HG02678 (cell line): ENCODE results near the gene OCA2.

Source experiments
- ATAC-seq: cut with Tn5 transposase; IDR thresholded peaks from one replicate; pipeline ENCODE4 v1.9.1; 2021; ENCODE audit warnings: mild to moderate bottlenecking, moderate library complexity; ENCODE audit not compliant: unreplicated experiment

Gene OCA2

DNA sequence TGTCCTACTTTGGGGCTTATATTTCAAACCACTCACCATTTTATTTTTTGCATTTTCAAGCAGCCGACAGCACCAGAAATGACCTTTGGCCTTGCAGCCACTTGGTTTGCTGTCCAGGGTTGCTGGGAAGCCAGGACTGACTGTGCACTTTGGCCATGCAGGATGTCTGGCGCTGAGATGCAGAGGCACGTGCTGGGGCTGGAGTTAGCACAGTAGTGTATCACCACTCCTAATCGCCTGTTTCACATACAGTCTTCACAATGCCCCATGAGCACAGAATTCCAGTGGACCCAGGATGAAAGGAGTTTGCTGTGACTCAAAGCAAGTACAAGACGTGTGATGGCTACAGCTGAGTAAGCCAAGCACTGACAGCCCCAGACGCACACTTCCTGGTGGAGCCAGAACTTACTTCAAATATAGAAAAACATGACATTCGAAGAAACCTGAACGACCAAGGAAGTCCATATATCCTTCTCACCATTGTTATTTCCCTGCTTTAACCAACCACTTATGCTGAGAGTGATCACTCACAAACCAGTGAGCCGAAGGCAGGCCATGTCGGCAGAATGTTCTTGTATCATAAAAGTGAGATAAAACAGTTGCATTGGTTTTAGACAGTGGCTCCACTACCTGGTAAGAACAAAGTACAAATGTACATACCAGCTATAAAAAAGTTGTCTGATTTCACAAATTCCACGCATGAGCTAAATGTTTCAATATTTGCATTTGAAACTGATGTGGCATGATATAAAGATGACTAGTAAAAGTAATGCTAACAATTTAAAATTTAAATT lies 16.0 kb downstream of the OCA2 start:
- no peak for ATAC-seq

DNA sequence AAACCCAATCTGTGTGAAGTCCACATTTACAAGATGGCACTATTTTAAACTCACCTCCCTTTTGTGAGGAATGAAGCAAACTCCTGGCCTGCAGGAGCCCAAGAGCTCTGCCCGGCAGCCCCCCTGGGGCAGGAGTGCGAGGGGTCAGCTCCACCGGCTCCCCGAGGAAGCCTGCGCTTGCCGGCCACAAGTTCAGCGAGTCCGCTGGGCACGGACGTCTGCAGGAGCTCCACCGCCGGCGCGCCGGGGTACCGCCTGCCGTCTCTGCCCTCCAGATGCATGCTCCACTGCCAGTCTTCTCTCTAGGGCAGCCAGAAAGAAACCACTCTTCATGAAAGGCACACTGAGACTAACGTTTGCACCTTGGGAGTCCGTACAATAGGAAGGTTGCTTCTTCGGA lies 17.5 kb downstream of the OCA2 start:
- ATAC-seq: no peak

DNA sequence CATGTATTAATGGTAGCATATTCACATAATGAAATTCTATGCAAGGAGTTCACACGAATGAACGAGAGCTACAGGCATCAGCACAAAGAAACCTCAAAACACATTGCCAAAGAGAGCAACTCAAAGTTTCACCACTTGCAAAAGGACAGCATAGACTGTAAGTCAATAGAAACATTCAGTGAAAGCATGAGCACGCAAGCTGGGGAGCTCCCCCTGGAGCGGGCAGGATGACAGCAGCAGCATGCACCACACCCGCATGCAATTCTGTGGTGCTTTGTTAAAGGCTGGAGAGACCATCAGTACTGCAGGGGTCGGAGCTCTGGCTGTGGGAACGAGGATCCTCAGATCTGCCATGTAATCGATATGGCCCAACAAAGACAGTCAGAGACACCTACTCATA lies 18.7 kb downstream of the OCA2 start:
- ATAC-seq: no peak

DNA sequence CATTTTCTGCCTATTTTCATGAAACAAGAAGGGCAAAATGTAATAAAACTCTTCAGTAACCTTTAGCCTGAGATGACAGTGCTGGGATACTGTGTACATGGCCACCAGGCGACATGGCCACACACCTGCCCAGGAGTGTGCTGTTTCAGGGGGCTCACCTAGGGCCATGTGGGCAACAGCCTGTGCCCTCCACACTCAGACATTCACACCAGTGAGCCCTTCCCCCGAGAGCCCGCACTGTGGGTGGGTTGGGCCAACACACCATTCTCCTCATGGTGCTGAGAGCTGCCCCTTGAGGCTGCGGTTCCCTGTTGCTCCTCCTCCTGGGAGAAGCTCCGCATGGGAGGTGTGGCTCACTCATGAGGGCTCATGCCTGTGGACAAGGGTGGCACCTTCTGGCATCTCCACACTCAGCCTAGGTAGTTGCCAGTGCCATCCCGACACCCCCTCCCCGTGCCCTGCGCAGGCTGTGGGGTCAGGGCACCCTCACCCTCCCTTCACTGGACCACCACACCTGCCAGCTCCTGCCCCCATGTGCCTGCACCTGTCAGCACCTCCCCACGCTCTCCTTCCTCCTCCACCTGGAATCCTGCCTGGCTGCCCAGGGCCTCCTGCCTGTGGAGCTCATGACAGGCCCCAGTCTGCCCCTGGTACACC lies 19.7 kb downstream of the OCA2 start:
- ATAC-seq: no peak

DNA sequence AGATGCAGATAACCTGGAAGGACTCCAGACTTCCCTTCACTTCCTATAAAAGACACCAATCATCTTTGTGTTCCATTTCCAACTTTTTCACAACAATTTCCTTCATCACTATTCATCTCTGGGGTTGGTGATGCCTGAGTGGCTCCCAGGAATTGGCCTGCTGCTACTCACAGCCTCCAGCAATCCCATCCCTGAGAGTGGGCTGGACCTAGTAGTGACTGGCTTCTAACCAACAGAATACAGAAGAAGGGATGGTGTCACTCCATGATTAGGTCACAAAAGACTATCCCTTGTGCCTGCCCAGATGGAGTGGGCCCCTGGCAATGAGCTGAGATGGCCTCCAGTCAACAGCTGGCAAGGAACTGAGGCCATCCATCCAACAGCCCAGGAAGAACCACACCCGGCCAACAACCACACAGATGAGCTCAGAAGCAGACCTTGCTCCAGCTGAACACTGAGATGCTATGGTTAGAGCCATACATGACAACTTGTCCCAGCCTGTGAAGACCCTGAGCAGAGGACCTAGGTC lies 20.9 kb downstream of the OCA2 start:
- no peak for ATAC-seq

DNA sequence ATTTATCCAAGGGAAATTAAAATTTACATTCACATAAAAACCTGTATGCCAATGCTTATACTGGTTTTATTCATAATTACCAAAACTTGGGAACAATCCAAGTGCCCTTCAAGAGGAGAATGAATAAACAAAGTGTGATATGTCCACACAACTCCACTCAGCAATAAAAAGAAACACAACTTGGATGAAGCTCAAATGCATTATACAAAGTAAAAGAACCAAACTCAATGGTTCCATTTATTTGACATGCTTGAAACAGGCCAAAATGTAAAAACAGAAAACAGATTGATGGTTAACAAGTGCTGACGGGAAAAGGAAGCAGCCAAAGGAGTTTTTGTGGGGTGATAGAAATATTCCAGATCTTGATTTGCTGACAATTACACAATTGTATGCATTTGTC lies 23.5 kb downstream of the OCA2 start:
- no peak for ATAC-seq

DNA sequence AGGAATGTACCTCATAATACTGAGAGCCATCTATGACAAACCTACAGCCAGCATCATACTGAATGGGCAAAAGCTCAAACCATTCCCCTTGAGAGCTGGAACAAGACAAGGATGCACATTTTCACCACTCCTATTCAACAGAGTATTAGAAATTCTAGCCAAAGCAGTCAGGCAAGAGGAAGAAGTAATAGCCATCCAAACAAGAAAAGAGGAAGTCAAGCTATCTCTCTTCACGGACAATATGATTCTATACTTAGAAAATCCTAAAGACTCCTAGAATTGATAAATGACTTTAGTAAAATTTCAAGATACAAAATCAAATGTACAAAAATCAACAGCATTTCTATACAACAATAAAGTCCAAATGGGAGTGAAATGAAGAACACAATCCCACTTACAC lies 30.2 kb downstream of the OCA2 start:
- no peak for ATAC-seq

DNA sequence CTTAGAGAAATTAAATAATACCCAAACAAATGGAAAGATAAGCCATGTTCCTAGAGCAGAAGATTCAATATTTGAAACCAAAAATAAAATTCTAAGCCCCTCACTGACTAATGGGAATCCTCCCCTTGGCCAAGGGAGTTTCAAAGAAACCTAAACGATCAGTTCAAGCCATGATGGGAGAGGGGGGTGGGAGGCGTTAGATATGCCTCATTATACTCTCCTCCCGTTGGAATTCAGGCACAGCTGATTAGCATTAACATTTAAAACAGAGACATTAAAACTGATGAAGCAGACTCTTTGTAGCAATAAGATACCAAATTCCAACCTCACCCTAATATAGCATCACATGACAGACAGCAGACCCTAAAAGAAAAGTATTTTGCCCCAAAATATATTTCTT lies 32.9 kb downstream of the OCA2 start:
- no peak for ATAC-seq

DNA sequence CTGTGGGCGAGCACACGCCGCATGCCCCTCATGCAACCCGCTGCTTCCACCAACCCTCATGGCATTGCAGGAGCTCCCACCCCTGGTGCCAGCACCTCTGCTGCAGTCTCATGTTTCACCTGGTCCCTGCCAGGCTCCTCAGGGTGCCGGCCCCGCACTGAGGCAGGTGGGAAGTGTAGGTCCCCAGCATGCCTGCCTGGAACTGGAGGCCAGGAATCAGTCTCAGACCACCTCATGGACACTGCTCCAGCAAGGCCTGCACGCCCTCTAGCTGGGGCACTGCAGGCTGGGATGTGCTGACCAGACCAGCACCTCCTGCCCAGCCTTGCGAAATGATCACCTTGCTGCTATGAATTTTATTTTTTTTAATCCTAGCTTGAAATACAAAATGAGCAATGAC lies 39.1 kb downstream of the OCA2 start:
- ATAC-seq: no peak

DNA sequence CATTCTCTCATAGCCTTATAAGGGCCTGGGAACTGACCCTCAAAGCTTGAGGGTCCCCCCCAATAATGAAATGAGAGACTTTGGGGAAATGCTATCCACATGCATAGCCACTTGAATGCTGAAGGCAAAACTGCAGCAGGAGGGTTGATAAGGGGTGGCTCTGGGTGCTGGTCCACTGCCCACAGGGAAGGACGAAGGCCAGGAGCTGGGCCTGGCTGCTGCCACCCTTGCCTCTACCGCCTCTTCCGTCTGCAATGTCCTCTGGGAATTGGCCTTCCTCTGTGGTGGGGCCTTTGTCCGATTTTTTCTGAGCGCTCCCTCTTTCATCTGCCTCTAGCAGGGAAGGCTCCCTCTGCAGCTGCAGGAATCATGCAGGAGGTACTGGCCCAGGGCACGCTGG lies 41.0 kb downstream of the OCA2 start:
- ATAC-seq: no peak

DNA sequence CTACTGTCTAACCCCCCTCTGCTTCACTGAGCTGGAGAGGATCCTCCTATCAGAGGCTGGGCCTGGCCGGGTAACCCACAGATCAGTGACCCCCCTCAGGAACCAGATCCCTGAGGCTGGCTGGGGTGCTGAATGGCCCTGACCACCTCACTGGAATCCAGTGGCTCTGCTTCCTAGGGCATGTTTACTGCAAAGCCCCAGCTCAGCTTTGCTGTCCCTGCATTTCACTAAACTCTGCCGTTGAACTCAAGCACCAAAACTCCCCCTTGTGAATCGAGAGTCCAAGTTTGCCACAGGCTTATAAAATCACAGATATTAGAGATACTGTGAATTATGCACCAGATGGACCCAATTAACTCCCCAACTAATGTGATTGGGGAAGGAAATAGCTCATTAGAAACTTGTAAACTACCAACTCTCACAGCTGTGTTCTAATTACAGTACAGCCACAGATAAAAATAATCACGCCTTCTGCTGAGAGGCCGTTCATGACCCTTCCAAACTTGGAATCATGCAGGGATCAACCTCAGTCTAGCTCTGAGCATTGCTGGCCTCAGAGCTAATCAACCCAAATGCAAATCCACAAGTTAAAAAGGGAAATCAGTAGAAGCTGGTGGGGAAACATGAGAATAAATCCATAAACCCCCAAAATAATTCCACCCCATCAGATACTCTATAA lies 47.0 kb downstream of the OCA2 start:
- no peak for ATAC-seq

DNA sequence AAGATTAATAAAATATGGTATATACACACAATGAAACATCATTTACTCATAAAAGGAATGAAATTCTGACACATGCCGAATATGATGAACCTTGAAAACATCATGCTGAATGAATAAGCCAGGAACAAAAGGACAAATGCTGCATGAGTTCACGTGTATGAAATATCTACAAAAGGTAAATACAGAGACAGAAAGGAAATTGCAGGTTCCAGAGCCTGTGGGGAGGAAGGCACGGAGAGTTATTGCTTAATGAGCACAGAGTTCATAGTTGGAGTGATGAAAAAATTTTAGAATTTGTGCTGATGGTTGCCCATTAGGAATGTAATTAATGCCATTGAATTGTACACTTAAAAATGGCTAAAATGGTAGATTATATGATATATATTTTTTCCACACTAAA lies 49.5 kb downstream of the OCA2 start:
- ATAC-seq: no peak

DNA sequence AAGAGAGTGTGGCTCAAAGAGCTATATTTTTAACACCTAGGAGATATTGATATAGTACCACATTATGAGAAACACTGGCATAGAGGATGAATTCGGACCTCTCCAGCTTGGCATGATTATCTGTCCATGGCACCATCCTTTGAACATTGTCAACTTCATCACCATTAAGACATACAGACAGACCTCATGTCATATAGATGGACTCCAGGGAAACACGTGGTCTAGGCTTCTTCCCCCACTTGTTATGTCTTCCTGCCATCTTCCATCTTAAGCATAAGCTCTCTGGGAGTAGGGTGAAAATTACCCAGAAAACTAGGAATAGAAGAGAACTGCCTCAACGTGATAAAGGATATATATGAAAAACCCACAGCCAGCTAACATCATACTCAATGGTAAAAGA lies 51.8 kb downstream of the OCA2 start:
- ATAC-seq: no peak

DNA sequence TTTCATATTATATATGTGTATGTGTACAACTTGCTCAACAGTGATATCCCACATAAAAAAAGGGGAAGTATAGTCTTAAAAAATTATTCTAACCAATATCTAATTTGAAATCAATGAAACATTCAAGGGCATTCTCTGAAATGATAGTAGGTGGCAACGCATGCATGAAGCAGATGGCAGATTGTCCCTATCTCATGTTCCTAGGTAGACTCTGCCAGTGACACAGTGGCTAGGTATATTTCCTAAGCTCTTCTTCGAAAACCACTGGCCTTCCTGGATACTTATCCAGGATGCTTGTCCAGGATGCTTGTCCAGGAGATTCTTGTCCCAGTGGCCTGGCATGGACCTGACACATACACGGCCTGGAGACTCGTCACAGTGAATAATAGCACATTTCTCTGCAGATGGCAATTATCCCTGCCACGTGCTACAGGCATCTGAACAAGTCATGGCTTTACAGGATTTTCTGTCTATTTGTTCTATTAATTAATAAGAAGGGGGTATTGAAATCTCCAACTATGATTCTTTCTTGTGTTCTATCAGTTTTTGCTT lies 54.9 kb downstream of the OCA2 start:
- ATAC-seq: no peak

DNA sequence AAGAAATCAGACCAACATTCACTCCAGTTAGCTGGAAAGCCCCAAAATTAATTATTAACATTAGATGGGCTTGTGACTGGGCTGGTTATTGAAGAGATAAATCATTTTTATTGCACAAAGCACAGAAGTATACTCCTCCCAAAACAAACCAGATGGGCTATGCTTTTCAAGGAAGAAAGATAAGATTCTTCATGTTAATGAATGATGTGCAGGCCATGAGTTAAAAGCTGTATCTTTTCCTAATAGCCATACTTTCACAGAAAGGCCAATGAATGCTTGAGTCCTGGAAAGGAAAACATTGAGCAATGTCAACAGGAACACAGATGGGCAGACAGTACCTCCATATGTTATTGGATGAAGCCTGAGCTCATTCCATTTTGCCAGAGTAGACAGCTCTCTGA lies 55.4 kb downstream of the OCA2 start:
- ATAC-seq: no peak

DNA sequence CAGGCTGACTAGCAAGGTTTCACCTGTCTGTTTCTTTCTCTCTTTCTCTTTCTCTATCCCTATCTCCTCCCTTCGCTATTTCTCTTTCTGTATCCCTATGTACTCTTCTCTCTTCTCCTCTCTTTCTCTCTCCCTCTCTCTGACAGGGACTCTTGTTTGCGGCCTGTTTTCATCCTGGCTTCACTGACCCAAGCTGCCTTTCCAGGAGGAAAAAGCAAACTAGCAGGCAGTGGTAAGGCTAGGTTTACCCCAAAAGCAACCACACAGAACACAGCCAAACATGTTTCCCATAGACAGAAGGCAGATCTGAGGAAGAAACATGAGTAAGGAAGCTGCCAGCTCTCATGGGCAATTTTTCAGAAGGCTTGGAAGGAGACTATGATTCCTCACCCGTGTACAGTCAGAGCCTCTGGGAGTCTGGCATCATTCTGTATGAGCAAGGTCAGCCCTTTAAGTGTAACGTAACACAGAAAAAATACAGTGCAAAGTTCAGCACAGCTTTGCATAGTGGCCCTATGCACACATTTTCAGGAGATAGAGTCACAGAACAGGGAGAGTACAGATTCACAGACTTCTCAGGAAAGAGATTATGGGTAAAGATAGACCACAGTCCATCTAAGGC lies 61.0 kb downstream of the OCA2 start:
- ATAC-seq: no peak

DNA sequence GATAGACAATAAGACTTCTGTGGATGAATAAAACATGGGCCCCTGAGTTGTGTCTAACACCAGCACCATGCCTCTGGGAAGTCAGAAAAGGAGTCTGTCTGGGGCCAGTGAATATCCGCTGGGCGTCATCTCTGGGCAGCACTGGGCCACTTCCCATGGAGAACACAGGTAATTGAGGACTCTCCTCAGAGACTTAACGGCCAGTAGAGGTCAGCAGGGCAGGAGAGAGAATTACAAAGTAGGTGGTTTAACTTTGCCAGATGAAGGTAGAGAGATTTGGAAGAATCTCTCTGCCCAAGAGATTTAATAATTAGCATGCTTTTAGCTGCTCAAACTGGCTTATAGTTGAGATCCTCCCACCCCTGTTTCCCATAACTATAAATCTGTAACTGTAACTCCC lies 65.7 kb downstream of the OCA2 start:
- ATAC-seq: no peak

DNA sequence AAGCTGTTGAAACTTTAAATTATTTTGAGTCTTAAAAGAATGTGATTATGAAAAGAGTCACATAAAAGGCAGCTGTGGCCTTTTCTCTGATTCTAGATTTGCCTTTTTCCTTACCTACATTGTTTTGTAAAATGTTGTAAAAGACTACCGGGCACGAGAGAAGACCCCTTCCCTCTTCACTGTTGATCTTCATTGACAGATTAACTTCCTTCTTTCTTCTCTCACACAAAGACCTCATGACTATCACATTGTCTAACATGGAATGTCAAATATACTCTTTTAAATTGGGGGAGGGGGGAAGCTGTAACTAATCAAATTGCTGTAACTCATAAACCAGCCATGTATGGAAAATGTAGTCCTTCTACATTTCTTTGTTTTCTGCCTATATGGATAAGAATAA lies 68.3 kb downstream of the OCA2 start:
- ATAC-seq: no peak

DNA sequence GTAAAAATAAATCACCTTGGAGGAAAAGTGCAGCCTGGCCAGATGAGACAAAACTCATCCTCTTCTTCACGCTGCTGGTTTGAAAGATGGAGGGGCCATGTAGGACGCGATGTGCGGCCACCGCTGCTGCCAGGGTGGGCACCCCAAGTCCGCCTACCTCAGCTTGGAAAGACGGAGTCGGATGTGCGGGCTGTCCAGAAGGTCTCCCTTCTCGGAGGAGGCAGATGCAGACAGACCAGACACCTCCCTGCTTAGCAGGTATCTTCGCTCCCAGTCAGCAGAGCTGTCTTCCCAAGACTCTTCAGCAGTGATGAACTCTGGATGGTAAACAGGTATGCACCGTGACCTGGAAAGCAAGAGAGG lies 71.4 kb downstream of the OCA2 start:
- no peak for ATAC-seq

DNA sequence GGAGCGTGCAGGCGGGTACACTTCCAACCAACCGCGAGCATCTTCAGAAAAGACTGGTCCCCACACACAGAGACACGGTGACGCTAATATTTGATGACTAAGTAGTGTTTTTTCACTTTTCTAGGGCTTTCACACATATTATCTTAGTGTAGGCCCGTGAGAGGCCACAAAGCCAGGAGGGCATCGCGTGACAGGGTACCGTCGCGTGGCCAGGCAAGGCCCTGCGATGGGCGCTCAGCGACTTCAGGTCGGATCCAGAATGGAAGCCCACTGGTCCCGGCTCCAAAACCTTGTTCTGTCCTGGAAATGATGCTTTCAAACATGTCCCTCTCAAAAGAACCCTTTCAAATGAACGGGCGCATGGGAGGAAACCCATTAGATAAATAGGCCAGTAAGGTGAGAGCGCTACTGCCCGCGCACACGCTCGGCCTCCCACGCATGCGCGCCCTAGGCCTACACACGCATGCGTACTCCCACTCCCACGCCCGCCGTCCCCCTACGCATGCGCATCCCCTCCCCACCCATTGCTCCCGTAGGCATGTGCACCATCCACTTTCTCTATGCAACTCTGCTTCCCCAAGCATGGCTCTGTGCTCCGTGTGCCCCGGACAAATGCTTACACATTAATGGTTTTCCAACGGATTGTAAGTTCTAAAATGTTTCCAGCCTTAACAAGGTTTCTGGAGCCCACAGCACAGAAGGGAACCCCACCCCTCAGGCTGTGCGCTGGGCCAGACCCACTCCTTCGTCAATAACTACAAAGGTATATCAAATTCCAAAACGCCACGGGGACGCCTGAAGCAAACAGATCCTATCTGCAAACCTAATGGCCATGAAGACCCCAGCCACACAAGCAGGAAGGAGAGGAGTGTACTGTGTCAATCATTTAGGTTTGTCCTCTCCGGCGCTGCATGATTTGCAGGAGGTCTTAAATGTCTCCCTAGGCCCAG lies 72.1 kb downstream of the OCA2 start:
- ATAC-seq: no peak
